ENCODE results near the gene EML1. TPM values are rescaled to one million over a fixed set of nuclear protein-coding genes. Genes with fewer than 3 reads are reported as not detected.
A peak's percentile ranks its signal among the peaks of the same experiment; 100 is the strongest.

Gene EML1
- total RNA-seq, 2 experiments from 2014 or later, result not detected

DNA sequence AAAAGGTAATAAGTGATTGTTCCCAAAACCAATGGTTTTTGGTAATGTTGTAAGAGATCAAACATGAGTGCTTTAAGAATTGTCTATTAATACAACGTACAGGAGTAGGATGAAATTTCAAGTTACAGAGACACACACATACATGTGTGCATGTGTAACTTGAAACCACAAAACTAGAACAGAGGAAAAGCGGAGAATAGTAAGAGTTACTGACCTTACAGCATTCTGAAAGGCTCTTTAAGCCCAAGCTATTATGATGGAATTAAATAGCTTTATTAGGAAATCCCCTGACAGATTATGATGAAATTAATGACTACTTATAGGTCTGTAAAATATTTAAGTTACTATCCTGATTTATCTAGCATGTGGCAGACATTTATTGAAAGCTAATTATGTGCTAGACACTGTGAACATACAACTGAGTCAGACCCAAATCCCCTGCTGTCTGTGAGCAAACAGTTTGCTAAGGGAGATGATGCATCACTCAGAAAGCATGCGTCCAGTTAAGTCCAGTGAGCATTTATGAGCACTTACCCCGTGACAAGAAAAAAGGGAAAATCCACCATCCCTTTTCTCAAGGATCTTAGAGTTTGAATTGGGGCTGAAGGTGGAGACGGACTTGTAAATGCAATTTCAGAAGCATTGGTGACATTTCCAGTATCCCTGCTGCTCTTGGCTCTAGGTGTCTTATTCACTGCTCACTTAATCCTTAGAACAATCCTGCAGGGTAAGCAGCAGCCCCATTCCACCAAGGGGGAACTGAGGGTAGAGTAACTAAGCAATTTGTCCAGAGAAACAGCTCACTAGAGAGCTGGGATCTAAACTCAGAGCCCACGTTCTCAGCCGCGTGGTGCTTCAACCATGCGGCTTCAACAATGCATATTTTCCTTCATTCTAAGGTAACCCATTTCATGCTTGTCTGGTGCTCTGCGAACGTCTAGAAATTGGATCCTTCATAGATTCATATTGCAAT is 117.4 kb downstream of the EML1 start:
- Mint-ChIP-seq H3K9me3 (no peaks in the 10 kb centered on the region), H3K4me1 (no peaks in the 10 kb centered on the region), H3K27me3 (peaks cover 16% of the 10 kb centered on the region), H3K36me3 (ENCODE audit: low read depth) (no peaks in the 10 kb centered on the region), H3K27ac (no peak overlapping the region), H3K4me3 (no peak overlapping the region)
- ChIA-PET CTCF (interaction anchor here (0.6 kb wide), 1 partner anchor 35 kb away, joined by 3 read pairs; no protein-coding TSS in a partner anchor), POLR2A (no interaction called here)
- no peak for DNase-seq

GRCh38 chr14:99915305-99916090 is 122.3 kb downstream of the EML1 start:
- CTCF ChIA-PET, result interaction anchor here (1.5 kb wide), 1 partner anchor 16 kb away, joined by 3 read pairs; no protein-coding TSS in a partner anchor
- Mint-ChIP-seq H3K27me3 (peaks cover 17% of the 10 kb centered on the region), H3K4me1 (no peaks in the 10 kb centered on the region), H3K27ac (no peak overlapping the region), H3K4me3 (no peak overlapping the region), H3K36me3 (ENCODE audit: low read depth) (no peaks in the 10 kb centered on the region), H3K9me3 (no peaks in the 10 kb centered on the region)
- DNase-seq, result no peak
- POLR2A ChIA-PET, result interaction anchor here (0.5 kb wide), 1 partner anchor 44 kb away, joined by 3 read pairs; no protein-coding TSS in a partner anchor

GRCh38 chr14:99916091-99916383 is 122.8 kb downstream of the EML1 start:
- H3K27ac Mint-ChIP-seq, result no peak overlapping the region
- H3K4me1 Mint-ChIP-seq, result no peaks in the 10 kb centered on the region
- DNase-seq, result no peak
- ChIA-PET CTCF (interaction anchor here (1.5 kb wide), 1 partner anchor 17 kb away, joined by 3 read pairs; no protein-coding TSS in a partner anchor), POLR2A (no interaction called here)
- H3K4me3 Mint-ChIP-seq, result no peak overlapping the region
- H3K9me3 Mint-ChIP-seq, result no peaks in the 10 kb centered on the region
- peaks cover 19% of the 10 kb centered on the region for H3K27me3 Mint-ChIP-seq
- H3K36me3 Mint-ChIP-seq (ENCODE audit: low read depth), result no peaks in the 10 kb centered on the region

DNA sequence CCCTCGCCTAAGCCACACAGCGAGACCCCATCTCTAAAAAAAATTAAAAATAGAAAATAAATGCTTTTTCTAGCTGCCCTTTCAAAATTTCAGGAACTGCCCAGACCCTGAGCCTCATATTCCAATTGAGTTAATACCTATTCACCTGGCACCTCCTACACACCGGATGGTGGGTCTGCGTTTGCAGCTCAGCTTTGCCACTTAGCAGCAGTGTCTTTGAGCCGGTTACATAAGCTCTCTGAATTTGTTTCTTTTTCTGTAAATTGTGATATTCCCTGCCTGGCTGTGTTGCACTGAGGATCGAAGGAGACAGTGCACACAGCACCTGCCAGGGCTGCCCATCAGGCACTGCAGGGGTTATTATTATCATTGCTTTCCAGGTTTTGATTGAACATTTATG is 125.6 kb downstream of the EML1 start:
- no peaks in the 10 kb centered on the region for H3K4me1 Mint-ChIP-seq
- no peaks in the 10 kb centered on the region for H3K9me3 Mint-ChIP-seq
- no peak for DNase-seq
- CTCF ChIA-PET, result no interaction called here
- H3K27ac Mint-ChIP-seq, result no peak overlapping the region
- no peaks in the 10 kb centered on the region for H3K36me3 Mint-ChIP-seq (ENCODE audit: low read depth)
- H3K27me3 Mint-ChIP-seq, result peaks cover 19% of the 10 kb centered on the region
- POLR2A ChIA-PET, result interaction anchor here (1.3 kb wide), 1 partner anchor 10 kb away, joined by 3 read pairs; no protein-coding TSS in a partner anchor
- no peak overlapping the region for H3K4me3 Mint-ChIP-seq

- Mint-ChIP-seq H3K4me3 (no peak overlapping the region), H3K4me1 (no peaks in the 10 kb centered on the region), H3K36me3 (ENCODE audit: low read depth) (no peaks in the 10 kb centered on the region), H3K27me3 (peaks cover 18% of the 10 kb centered on the region), H3K9me3 (no peaks in the 10 kb centered on the region), H3K27ac (no peak overlapping the region)
- no peak for DNase-seq
- CTCF ChIA-PET, result interaction anchor here (0.6 kb wide), 1 partner anchor 175 kb away, joined by 5 read pairs; no protein-coding TSS in a partner anchor
- POLR2A ChIA-PET, result no interaction called here
These were observed 128.2 kb downstream of the EML1 start for GRCh38 chr14:99921425-99921824.

DNA sequence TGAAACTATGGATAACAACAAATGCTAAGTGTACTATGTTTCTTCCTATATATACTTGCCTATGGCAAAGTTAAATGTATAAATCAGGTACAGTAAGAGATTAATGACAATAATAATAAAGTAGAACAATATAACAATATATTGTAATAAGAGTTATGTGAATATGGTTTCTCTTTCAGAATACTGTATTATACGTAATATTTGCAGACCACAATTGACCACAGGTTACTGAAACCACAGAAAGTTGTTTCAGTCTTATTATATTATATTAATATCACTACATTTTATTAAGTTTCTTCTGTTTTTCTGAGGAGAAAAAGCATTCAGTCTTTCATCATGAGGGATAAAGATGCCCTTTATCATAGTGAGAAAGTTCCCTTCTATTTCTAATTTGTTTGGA is 131.2 kb downstream of the EML1 start:
- H3K27ac Mint-ChIP-seq, result no peak overlapping the region
- H3K9me3 Mint-ChIP-seq, result peaks cover 3% of the 10 kb centered on the region
- CTCF ChIA-PET, result no interaction called here
- peaks cover 20% of the 10 kb centered on the region for H3K27me3 Mint-ChIP-seq
- H3K36me3 Mint-ChIP-seq (ENCODE audit: low read depth), result no peaks in the 10 kb centered on the region
- no peak for DNase-seq
- H3K4me1 Mint-ChIP-seq, result no peaks in the 10 kb centered on the region
- POLR2A ChIA-PET, result no interaction called here
- no peak overlapping the region for H3K4me3 Mint-ChIP-seq

DNA sequence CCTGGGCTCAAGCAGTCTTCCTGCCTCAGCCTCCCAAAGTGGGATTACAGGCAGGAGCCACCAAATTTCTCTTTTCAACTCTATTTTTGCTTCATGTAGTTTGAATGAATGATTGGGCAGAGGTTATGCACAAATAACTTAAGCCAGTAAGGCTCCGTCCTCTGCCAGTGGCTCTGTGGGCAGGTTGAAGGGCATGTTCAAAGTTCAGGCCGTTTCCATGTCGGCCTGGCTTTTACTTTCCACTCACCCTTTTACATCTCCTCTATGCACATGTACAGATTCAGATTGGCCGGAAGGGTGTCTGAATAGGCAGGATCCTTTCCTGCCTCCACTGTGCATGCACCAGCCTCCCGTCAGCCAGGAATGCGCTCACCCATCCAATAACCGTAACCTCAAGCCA is 132.3 kb downstream of the EML1 start:
- ChIA-PET POLR2A (no interaction called here), CTCF (no interaction called here)

DNA sequence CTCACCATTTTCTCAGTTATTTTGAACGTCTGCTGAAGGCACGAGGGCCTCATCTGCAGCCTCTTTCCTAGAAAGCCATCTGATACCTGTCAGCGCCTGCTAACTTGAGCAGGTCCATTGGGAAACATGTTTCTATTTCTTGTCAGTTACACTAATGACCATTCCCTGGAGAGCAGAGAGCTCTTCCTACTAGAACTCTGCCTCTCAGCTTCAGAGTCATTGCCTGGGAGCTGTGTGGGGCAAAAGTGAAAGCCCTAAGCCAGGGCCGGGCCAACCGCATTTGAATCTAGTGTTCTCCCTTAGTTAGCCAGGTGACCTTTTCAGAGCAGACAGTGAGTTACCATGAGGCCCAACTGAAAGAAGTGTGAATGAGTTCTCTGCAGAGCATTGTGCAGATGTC is 135.8 kb downstream of the EML1 start:
- Mint-ChIP-seq H3K27ac (no peak overlapping the region), H3K9me3 (peaks cover 3% of the 10 kb centered on the region), H3K4me3 (no peak overlapping the region), H3K27me3 (peaks cover 11% of the 10 kb centered on the region), H3K36me3 (ENCODE audit: low read depth) (no peaks in the 10 kb centered on the region), H3K4me1 (peaks cover 3% of the 10 kb centered on the region)
- CTCF ChIA-PET, result interaction anchor here (1.0 kb wide), 1 partner anchor 29 kb away, joined by 5 read pairs; no protein-coding TSS in a partner anchor
- POLR2A ChIA-PET, result no interaction called here
- DNase-seq, result no peak

More for the DNA sequence above, 132.3 kb downstream of the EML1 start:
- peaks cover 3% of the 10 kb centered on the region for H3K9me3 Mint-ChIP-seq
- no peak overlapping the region for H3K4me3 Mint-ChIP-seq
- H3K36me3 Mint-ChIP-seq (ENCODE audit: low read depth), result no peaks in the 10 kb centered on the region
- H3K27me3 Mint-ChIP-seq, result peaks cover 20% of the 10 kb centered on the region
- no peak overlapping the region for H3K27ac Mint-ChIP-seq
- H3K4me1 Mint-ChIP-seq, result no peaks in the 10 kb centered on the region
- no peak for DNase-seq

DNA sequence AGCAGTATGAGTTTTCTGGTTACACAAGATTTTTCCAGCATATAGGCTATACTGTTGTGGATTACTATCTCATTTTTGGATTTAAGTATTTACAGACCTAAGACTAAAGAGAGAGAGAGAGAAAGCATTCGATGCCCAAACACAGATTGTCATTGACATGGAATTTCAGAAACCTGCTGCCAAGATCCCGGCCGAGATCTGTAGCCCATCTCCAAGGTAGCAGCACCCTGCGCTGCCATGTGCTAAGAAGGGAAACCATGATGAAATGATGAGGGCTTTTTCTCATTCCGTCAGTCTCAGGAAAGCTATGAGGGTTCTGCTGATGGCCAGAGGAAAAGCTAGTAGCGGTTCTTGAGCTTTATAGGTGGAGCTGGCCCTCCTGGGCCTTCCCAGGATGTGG is 136.4 kb downstream of the EML1 start:
- peaks cover 11% of the 10 kb centered on the region for H3K27me3 Mint-ChIP-seq
- CTCF ChIA-PET, result interaction anchor here (1.0 kb wide), 1 partner anchor 30 kb away, joined by 5 read pairs; no protein-coding TSS in a partner anchor
- H3K4me3 Mint-ChIP-seq, result no peak overlapping the region
- peaks cover 3% of the 10 kb centered on the region for H3K9me3 Mint-ChIP-seq
- POLR2A ChIA-PET, result no interaction called here
- DNase-seq, result no peak
- H3K36me3 Mint-ChIP-seq (ENCODE audit: low read depth), result no peaks in the 10 kb centered on the region
- H3K4me1 Mint-ChIP-seq, result peaks cover 3% of the 10 kb centered on the region
- no peak overlapping the region for H3K27ac Mint-ChIP-seq

- DNase-seq, result peak; percentile 30
- H3K36me3 Mint-ChIP-seq (ENCODE audit: low read depth), result no peaks in the 10 kb centered on the region
- no peak overlapping the region for H3K4me3 Mint-ChIP-seq
- peaks cover 7% of the 10 kb centered on the region for H3K27me3 Mint-ChIP-seq
- H3K27ac Mint-ChIP-seq, result peak overlapping the region; percentile 10
- POLR2A ChIA-PET, result no interaction called here
- peaks cover 3% of the 10 kb centered on the region for H3K4me1 Mint-ChIP-seq
- CTCF ChIA-PET, result interaction anchor here (0.9 kb wide), 1 partner anchor 17 kb away, joined by 3 read pairs; no protein-coding TSS in a partner anchor
- H3K9me3 Mint-ChIP-seq, result peaks cover 3% of the 10 kb centered on the region
These were observed 137.4 kb downstream of the EML1 start for GRCh38 chr14:99930420-99931274.

DNA sequence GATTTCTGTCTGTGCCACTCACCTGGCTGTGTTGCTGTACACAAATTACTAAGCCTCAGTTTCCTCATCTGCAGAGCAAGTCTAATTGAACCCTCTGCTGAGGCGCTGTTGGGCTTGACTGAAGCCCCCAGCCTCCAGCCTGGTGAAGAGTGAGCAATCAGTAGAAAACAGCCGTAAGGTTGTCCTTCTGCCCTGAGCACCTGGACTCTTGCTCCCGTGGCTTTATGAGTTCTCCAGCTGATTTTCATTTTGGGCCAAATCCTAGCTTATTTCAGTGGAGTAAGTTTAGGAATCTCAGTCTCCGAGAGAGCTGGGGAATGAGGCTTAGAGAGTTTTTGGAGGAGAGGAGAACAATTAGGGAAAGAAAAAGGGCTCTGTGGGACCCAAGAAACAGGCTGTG is 138.1 kb downstream of the EML1 start:
- CTCF ChIA-PET, result no interaction called here
- H3K9me3 Mint-ChIP-seq, result peaks cover 3% of the 10 kb centered on the region
- H3K27me3 Mint-ChIP-seq, result peaks cover 5% of the 10 kb centered on the region
- no peak overlapping the region for H3K27ac Mint-ChIP-seq
- H3K4me3 Mint-ChIP-seq, result no peak overlapping the region
- POLR2A ChIA-PET, result no interaction called here
- no peaks in the 10 kb centered on the region for H3K36me3 Mint-ChIP-seq (ENCODE audit: low read depth)
- peaks cover 3% of the 10 kb centered on the region for H3K4me1 Mint-ChIP-seq
- no peak for DNase-seq

GRCh38 chr14:99936056-99936455 is 142.8 kb downstream of the EML1 start:
- H3K27me3 Mint-ChIP-seq, result peaks cover 2% of the 10 kb centered on the region
- POLR2A ChIA-PET, result no interaction called here

More at GRCh38 chr14:99936056-99936455, 142.8 kb downstream of the EML1 start:
- DNase-seq, result no peak
- Mint-ChIP-seq H3K9me3 (no peaks in the 10 kb centered on the region), H3K4me3 (no peak overlapping the region), H3K36me3 (ENCODE audit: low read depth) (no peaks in the 10 kb centered on the region), H3K27ac (no peak overlapping the region), H3K4me1 (no peaks in the 10 kb centered on the region)
- CTCF ChIA-PET, result no interaction called here

Measured in activated CD4-positive, alpha-beta memory T cell treated with anti-CD3 and anti-CD28 coated beads, Interleukin-2, amount 10 ng/mL, durations not matched to agents 7 days and 5 days (primary cell).